Stomach (tissue), 4 donors: Measurements from ENCODE around the gene TALDO1.

Source experiments
- CTCF ChIP-seq, 7 experiments: fragments of 450-650 bp in 4 of 7; fragments of 200-600 bp in 3 of 7; sonication (generic) in 3 of 7; IDR thresholded peaks; one replicate each; pipeline ENCODE4 v1.5.1; 2016 to 2019; ENCODE audit warnings: antibody characterized with exemption in 7 of 7, control low read depth in 2 of 7, mild to moderate bottlenecking in 1 of 7
- EP300 ChIP-seq: sonication (generic); formaldehyde crosslinking; IDR thresholded peaks from one replicate; pipeline ENCODE4 v1.6.1; 2017; ENCODE audit warnings: antibody characterized with exemption
- POLR2A ChIP-seq, 4 donors: fragments of 450-650 bp; IDR thresholded peaks; one replicate each; pipeline ENCODE4 v1.6.1; 2016; ENCODE audit warnings: antibody characterized with exemption in 4 of 4, control low read depth in 2 of 4, mild to moderate bottlenecking in 1 of 4, moderate library complexity in 1 of 4

GRCh38 chr11:706957-707816, 40.1 kb upstream of the TALDO1 start:
- no peak for TF ChIP-seq CTCF (IDR thresholded peaks at IDR 0.05)
- no peak for TF ChIP-seq EP300
- TF ChIP-seq POLR2A (IDR thresholded peaks at IDR 0.05): no peak
